HPDE6-E6E7 (cell line): Measurements from ENCODE around the gene REXO5.

Source experiments
- DNase-seq: peaks from one replicate; pipeline ENCODE4 v3.0.0; 2011; ENCODE audit warnings: missing footprints; ENCODE audit errors: extremely low spot score

The REXO5 gene

DNA sequence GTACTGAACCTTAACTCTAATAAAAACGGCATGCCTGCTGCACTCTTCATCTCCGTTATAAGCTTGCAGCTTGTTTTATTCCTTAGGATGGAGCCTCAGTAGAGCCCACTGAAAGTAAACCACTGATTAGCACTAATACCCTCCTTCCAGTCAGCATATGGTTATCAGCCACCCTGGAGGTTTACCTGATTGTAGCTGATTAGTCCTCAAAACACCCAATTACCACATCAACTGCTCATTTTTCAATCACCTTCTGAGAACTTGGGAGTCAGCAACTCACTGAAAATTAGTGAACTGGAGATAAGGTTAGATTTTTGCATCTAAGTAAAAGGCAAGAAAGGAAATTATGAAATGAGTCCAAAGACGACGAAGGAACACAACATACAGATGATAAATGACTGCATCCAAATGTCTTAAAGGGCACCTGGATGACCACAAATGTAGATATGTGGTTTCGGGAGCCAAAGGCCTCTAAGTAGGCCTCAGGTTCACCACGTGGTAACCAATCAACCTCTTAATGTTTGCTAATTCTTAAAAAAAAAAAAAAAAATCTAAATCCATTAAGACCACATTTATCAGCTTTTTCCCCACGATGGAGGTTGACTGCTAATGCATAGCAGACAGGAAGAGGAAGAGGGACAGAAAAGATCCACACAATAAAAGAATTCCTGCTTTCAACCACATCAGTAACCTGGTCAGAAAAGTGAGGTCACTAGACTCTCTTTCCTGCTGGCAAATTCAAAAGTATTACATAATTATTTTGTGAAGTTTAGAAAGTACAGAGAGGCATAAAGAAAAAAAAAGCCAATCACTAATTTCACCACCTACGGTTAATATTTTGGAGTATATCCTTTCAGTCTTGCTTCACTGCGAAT, 65.9 kb downstream of the REXO5 start:
- DNase-seq = no peak

DNA sequence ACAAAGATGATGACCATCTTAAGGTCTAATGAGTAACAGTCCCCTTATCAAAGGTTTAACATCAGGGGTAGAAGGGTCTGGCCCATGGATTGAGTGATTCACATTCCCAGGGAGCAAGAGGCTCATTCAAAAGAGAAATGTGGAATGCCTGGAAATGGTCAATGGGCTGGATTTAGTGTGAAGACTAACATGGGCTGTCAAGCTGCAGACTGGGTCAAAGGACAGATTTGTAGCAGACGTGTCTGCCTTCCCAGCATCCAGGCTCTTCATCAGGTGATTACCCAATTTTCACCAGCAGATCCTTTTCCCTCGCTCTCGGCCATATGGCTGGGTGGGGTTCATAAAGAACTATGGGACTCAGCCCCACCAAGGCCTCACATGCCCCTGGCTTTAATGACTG, 67.0 kb downstream of the REXO5 start:
- no peak for DNase-seq

DNA sequence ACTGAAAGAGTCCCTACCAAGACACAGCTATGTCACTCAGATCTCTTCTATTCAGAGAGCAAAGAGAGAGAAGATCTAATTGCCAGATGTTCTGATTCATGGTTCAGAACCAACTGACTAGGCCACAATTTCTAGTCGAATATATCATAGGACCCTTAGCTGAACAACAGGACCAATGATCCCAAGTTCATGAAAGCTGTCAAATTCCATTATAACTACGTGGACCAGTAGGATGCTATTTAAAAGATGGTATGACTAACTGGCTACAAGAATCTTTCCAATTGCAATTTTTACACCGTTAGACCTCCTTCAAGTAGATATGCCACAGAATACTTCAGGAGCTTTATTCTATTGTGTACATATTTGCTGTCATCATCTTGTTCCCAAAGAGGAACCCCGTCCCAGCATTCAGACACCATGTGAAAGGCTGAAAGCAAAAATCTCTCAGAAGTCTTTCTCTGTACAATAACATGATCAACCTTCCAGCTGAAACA, 67.8 kb downstream of the REXO5 start:
- no peak for DNase-seq

DNA sequence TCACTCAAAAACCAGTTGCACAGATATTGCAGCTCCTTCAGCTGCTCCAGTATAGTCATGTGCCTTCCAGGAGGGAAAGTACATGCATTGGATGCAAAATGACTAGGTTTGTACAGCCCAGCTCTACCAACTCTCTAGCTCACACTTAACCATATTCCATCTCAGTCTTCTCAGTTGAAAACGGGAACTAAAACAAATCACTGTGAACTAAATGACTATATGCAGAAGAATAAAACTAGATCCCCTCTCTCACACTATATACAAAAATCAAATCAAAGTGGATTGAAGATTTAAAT, 69.0 kb downstream of the REXO5 start:
- no peak for DNase-seq

DNA sequence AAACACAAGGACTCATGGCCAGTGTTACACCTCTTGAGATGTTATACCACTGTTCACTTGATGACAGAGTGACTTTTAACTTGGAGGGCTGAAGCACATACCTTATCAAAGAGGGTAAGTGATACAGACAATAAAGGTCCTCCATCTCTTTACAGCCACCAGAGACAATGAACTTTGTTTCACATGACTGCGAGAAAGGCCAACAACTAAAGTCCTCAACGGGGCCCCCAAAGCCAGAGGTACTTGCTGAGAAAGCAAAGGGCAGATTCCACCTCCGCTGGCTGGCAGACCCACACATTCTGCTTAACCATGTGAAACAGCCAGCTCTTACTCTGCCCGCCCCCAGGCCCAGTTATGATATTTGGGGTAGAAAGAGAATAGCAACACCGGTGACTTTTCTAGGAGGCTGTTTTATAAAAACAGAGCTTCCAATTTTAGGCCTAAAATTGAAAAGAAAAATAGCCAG, 72.4 kb downstream of the REXO5 start:
- no peak for DNase-seq

DNA sequence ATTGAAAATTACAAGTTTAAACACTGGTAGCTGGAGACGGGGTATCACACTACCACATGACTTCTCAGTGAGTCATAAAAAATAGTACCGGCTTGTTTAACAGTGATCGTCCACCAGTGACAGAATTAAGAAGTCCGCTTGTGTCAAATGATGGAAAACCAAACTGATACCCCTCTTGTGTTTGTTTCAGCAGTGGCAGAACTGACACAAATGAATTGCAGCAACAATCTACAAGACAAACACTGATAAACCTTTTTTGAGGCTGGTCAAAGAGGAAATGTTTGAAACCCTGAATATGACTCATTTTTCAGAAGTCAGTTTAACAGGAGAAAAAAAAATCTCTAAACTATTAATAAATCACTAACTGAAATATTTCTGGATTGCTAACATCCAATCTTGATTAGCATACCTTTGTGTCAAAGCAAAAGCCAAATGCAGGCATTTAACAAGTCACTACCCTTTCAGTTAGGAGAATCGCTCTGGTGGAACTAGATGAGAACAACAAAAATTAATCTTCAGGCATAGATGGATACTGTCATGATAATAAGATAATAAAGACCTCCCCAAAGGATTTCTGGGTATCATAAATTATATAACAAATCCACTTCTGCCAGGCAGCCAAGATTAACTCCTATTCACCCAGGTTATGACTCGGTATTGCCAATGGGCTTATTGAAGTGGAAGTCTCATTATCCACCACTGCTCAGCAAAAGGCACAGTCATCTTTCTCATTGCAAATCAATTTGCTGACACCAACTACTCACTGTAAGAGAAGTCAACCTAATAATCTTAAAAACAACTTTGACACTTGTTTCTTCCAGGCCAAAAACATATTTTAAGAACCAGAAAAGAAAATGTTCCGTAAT, 73.1 kb downstream of the REXO5 start:
- no peak for DNase-seq

DNA sequence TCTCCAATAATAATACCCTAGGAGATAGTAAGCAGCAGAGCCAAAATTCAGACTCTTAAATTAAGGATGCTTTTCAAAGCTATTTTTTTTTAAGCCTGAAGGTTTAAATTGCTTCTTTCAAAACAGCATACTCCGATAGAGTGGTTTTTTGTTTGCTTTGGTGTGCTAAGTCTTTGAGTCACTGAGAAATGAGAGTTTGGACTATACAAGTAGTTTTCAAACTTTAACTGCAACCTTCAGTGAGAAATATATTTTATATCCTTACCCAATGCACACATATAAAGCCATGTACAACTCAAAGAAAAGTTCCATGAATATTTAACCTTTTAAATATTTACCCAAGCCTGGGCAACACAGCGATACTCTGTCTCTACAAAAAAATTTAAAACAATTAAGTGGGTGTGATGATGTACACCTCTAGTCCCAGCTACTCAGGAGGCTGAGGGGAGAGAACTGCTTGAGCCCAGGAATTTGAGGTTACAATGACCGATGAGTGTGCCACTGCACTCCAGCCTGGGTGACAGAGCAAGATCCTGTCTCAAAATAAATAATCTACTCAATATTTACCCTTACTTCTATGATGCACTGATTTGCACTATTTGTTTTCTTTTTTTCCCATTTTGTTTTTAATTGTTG, 74.7 kb downstream of the REXO5 start:
- no peak for DNase-seq

DNA sequence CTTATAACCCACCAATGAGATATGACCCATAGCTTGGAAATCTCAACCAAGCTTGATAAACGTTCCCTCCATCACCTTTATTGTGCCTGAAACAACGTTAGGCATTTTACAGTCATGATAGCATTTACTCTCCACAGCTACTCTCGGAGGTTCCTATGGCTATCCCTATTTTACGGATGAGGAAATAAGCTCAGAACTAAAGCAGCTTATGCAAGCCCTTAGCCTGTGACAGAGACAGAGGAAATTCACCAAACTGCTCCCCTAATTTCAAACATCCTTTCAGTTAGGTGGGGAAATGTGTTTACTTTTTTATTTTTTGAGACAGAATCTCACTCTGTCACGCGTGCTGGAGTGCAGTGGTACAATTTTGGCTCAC, 75.2 kb downstream of the REXO5 start:
- no peak for DNase-seq

DNA sequence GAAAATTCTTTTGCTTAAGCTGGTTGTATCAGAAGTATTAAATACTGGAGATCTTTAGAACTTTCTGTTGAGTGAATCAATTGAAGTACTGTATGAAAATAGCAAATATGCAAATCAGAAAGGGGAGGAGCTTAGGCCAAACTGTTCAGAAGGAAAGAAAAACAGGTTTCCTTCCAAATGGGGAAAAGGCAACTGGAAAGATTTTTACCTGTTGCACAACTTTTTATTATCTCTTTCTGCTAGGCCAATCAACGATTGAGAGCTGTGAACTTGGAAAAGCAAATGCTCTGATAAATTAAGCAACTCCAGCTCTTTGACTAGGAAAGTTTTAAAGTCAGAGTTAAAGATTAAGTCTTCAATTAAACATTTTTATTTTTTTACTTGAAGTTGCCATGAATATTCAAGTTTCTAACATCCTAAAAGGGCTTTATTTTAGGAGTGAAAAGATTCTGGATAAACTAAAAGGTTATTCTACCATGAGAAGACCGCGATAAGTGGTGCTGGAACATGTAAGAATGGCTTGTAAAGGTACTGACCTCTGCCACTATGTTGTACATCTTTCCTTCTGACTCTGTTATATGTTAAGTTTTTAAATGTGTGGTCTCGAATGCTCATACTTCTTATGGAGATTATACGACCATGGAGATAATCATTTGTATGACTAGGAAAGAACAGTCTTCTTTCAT, 77.4 kb downstream of the REXO5 start:
- no peak for DNase-seq

DNA sequence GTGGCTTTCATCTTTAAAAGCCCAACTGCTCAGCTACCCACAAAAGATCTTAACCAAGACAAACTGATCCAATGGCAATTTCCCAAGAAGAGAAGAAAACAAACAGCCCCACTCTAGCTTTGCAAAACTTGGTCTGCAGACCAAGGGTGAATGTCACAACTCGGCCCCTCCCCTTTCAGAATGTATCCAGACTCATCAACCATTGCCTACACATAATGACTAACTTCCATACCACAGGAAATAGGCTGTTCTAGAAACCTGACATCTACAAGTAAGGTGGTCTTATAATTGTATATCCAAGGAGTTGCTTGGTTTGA, 77.9 kb downstream of the REXO5 start:
- no peak for DNase-seq

- DNase-seq = no peak
Measured at GRCh38 chr16:20886320-20886719, 80.0 kb downstream of the REXO5 start.

GRCh38 chr16:20887207-20887606, 80.9 kb downstream of the REXO5 start:
- no peak for DNase-seq

GRCh38 chr16:20889625-20890275, 83.4 kb downstream of the REXO5 start:
- no peak for DNase-seq

GRCh38 chr16:20894388-20894787, 88.1 kb downstream of the REXO5 start:
- no peak for DNase-seq

DNA sequence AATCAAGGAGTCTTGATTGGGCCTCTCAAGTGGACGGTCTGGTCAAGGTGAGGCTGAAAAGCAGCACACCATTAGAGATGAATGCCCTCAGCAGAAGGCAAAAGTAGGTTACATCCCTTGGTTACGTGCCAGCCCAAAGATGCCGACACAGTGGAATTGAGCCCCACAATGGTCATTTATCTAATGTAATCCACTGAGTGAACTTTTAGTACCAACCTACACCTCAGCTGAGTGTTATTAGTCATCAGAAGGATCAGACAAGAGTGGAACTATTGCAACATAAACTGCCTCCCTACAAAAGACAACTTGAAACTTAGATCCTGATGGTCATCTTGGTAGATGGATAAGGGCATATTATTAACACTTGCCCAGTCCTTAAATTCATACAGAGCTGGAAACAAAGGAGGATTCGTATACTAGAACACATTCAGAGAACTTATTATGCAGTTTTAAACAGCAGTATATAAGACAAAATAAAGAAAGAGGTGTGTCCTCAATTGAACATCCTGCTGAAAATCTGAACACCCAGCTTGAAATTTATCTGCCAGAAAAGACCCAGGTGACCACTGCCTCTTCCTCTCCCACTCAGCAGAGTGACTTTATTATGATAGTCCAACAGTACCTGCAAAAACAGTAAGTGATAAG, 91.0 kb downstream of the REXO5 start:
- no peak for DNase-seq

DNA sequence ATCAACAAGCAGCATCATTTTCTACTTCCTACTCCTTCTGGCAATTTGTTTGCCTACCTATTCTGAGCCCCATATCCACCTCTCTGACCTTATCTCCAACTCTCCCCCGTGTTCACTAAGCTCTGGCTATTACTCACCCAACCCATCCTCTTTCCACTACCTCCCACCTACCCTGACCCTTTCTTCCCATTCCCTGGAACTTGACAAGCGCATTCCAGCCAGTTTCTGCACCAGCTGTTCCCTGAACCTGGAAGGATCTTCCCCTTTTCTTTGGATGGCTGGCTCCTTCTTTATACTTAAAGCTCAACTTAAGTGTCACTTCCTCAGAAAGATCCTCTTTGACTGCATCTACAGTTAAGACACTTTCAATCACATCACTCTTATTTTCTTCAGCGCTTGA, 91.6 kb downstream of the REXO5 start:
- DNase-seq = no peak

- DNase-seq = no peak
Measured at GRCh38 chr16:20899071-20899470, 92.7 kb downstream of the REXO5 start.
